Measurements from ENCODE around the gene TMEM92. TPM values are rescaled to one million over a fixed set of nuclear protein-coding genes. Genes with fewer than 3 reads are reported as not detected.

TMEM92 gene
- total and polyA plus RNA-seq, 10 of the 15 experiments (the other 5 are each of a cell fraction or from before 2014, with no cell fraction given), result 0.11 to 1.2 (median 0.32) TPM

GRCh38 chr17:50319306-50320004, 45.2 kb downstream of the TMEM92 start (continued):
- no peak for TF ChIP-seq RELB (IDR thresholded peaks at IDR 0.05; ENCODE audit: low read depth)
- TF ChIP-seq E2F4 (IDR thresholded peaks at IDR 0.05; ENCODE audit: low read depth, low read length), result no peak
- no peak for TF ChIP-seq NFXL1 (IDR thresholded peaks at IDR 0.05; ENCODE audit: borderline replicate concordance)
- no peak for TF ChIP-seq ZBTB40 (IDR thresholded peaks at IDR 0.05; ENCODE audit: borderline replicate concordance)
- no peak for TF ChIP-seq ELK1 (IDR thresholded peaks at IDR 0.05; ENCODE audit: low read depth, low read length)

Measured in GM12878 (cell line).